Caco-2 (cell line): ENCODE results near the gene HES5. TPM values are rescaled to one million over a fixed set of nuclear protein-coding genes. Genes with fewer than 3 reads are reported as not detected.

Experiments
- BruUV-seq: library from RNA; stranded (reverse); fragments of 400-500 nt; replicated peaks from 2 replicates; lab custom pipeline; 2021; lab: Mats Ljungman, UMichigan
- CTCF ChIA-PET: fragments of 300-600 bp; sonication (Branson Sonifier 250); formaldehyde crosslinking; loops from one replicate; lab custom pipeline; 2022; ENCODE audit warnings: antibody characterized with exemption; lab: Charles Lee
- POLR2A ChIA-PET: fragments of 300-600 bp; sonication (Branson Sonifier 250); formaldehyde crosslinking; loops from one replicate; lab custom pipeline; 2022; ENCODE audit warnings: antibody characterized with exemption; lab: Charles Lee
- DNase-seq, 2 experiments: peaks; one replicate each; pipeline versions ENCODE4 v3.0.0 to v3.0.0-alpha.2; 2020 to 2022
- H3K27me3 ChIP-seq: replicated peaks from 2 replicates; pipeline ENCODE4 v1.6.0; 2011; ENCODE audit warnings: low read length; ENCODE audit not compliant: control insufficient read depth, insufficient read depth
- H3K36me3 ChIP-seq: 2 replicates; pipeline ENCODE4 v1.5.1; 2011; ENCODE audit warnings: low read length; ENCODE audit not compliant: control insufficient read depth, insufficient read depth
- H3K4me1 ChIP-seq: fragments of 250-450 bp; sonication (Bioruptor Pico); 2 replicates; pipeline ENCODE4 v1.5.1; 2020; ENCODE audit warnings: mild to moderate bottlenecking
- H3K4me3 ChIP-seq: 2 replicates; pipeline ENCODE4 v1.5.1; 2011; ENCODE audit warnings: low read depth, mild to moderate bottlenecking, control low read depth, low read length
- H3K9me3 ChIP-seq: fragments of 250-450 bp; sonication (Bioruptor Pico); 2 replicates; pipeline ENCODE4 v1.5.1; 2020; ENCODE audit warnings: mild to moderate bottlenecking, moderate library complexity
- H3K27ac Mint-ChIP-seq: one replicate; pipeline ENCODE4 v1.8.0; 2022; ENCODE audit warnings: mixed read lengths; ENCODE audit not compliant: unreplicated experiment
- H3K27me3 Mint-ChIP-seq: one replicate; pipeline ENCODE4 v1.8.0; 2022; ENCODE audit warnings: mixed read lengths; ENCODE audit not compliant: insufficient read depth, unreplicated experiment
- H3K36me3 Mint-ChIP-seq: one replicate; pipeline ENCODE4 v1.8.0; 2022; ENCODE audit warnings: mild to moderate bottlenecking, mixed read lengths; ENCODE audit not compliant: insufficient read depth, unreplicated experiment
- H3K4me1 Mint-ChIP-seq: one replicate; pipeline ENCODE4 v1.8.0; 2022; ENCODE audit warnings: low read depth, mixed read lengths; ENCODE audit not compliant: unreplicated experiment
- H3K4me3 Mint-ChIP-seq: one replicate; pipeline ENCODE4 v1.8.0; 2022; ENCODE audit warnings: mild to moderate bottlenecking, moderate library complexity, mixed read lengths; ENCODE audit not compliant: unreplicated experiment
- H3K9me3 Mint-ChIP-seq: one replicate; pipeline ENCODE4 v1.8.0; 2022; ENCODE audit warnings: mixed read lengths; ENCODE audit not compliant: unreplicated experiment
- intact Hi-C: fragments of 100-400 bp; cut with micrococcal nuclease; formaldehyde crosslinking; loops from one replicate; pipeline ENCODE4 v1.10.0; 2022; ENCODE audit not compliant: unreplicated experiment
- total RNA-seq: library from RNA; stranded (reverse); gene quantifications from 2 replicates; pipeline ENCODE4 v1.2.3, GENCODE V29; 2022
- TF ChIP-seq, protein P1 (sequence below), 2 experiments: fragments of 200-600 bp in 1 of 2; IDR thresholded peaks; 1 replicate in 1 of 2; 2 replicates in 1 of 2; pipeline versions ENCODE4 v1.5.1 to v1.8.0; 2011 to 2022; ENCODE audit warnings: antibody characterized with exemption in 1 of 2, control low read depth in 1 of 2, inconsistent platforms in 1 of 2, low read depth in 1 of 2, low read length in 1 of 2, mild to moderate bottlenecking in 1 of 2, moderate library complexity in 1 of 2; ENCODE audit not compliant: insufficient read depth in 1 of 2, severe bottlenecking in 1 of 2, unreplicated experiment in 1 of 2

Gene HES5
- total RNA-seq, 1 experiment from 2014 or later, result not detected

DNA sequence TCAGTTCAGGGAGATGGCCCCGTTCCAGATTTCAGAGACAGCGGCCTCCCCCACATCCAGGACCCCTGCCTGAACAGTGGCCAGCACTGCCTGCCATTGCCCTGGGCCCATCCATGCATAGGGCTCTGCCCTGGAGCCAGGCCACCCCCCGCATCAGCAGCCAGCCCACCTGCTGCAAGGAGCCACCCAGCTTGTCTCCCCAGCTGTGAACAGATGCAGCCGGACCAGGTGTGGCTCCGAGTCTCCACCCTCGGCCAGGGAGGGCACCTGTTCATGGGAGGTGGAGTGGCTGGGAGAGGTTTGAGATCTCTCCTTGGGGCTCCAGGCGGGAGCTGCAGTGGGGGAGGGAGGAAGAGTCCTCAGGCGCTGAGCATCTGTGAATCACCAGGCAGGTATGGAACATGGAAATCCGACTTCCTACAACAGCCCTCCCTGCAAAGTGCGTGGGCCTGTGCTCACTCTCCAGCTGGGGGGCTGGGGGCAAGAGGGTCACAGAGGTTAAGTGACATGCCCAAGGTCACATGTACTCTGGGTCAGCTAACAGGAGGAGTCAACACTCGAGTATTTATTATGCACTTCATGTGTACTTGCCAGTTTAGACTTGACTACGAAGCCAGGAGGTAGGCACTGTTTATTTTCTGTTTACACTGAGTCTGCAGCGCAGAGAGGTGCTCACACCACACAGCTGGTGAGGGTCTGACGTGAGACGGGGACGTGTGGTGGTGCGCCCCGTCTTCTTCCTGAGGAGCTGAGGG, 4.8 kb upstream of the HES5 start:
- no TSS peak for BruUV-seq
- intact Hi-C loops, result no loop called here
- Histone ChIP-seq H3K4me1 (no peaks in the 10 kb centered on the region), H3K4me3 (no peak overlapping the region), H3K9me3 (no peaks in the 10 kb centered on the region), H3K36me3 (no peaks in the 10 kb centered on the region), H3K27me3 (peaks cover 3% of the 10 kb centered on the region)
- ChIA-PET CTCF (interaction anchor here (0.6 kb wide), 1 partner anchor 51 kb away, joined by 5 read pairs; no protein-coding TSS in a partner anchor), POLR2A (interaction anchor here (0.7 kb wide), 1 partner anchor 9 kb away, joined by 4 read pairs; the partner anchor contains the start of gene PANK4)
- Mint-ChIP-seq H3K36me3 (no peaks in the 10 kb centered on the region), H3K27me3 (no peaks in the 10 kb centered on the region), H3K4me1 (no peaks in the 10 kb centered on the region), H3K9me3 (no peaks in the 10 kb centered on the region), H3K27ac (no peak overlapping the region), H3K4me3 (no peak overlapping the region)
- TF ChIP-seq, protein P1, sequence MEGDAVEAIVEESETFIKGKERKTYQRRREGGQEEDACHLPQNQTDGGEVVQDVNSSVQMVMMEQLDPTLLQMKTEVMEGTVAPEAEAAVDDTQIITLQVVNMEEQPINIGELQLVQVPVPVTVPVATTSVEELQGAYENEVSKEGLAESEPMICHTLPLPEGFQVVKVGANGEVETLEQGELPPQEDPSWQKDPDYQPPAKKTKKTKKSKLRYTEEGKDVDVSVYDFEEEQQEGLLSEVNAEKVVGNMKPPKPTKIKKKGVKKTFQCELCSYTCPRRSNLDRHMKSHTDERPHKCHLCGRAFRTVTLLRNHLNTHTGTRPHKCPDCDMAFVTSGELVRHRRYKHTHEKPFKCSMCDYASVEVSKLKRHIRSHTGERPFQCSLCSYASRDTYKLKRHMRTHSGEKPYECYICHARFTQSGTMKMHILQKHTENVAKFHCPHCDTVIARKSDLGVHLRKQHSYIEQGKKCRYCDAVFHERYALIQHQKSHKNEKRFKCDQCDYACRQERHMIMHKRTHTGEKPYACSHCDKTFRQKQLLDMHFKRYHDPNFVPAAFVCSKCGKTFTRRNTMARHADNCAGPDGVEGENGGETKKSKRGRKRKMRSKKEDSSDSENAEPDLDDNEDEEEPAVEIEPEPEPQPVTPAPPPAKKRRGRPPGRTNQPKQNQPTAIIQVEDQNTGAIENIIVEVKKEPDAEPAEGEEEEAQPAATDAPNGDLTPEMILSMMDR (IDR thresholded peaks at IDR 0.05; ENCODE audit: insufficient read depth in 1 of 2, low read depth in 1 of 2, low read length in 1 of 2, severe bottlenecking in 1 of 2, unreplicated experiment in 1 of 2), result no peak
- peak in 1 of 2 experiments; percentile 54 for DNase-seq

DNA sequence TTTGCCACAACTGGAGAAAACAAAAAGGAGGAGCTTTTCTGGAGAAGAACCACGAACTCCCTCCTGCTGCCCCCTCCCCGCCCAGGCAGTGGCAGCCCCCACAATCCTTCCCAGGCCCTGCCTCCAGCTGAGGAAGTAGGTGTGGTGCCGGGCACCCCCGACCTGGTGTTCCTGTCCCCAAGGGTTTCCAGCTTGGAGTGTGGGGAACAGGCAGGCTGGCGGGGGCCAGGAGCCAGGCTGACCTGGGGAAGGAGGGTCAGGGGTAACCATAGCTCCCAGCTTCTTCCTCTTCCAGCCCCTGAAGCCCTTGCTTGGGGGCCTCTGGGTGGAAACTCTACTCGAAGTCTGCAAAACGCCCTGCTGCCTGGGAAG, 4.2 kb upstream of the HES5 start:
- BruUV-seq, result no TSS peak
- ChIA-PET POLR2A (no interaction called here), CTCF (no interaction called here)
- Mint-ChIP-seq H3K9me3 (no peaks in the 10 kb centered on the region), H3K27me3 (no peaks in the 10 kb centered on the region), H3K4me1 (no peaks in the 10 kb centered on the region), H3K4me3 (no peak overlapping the region), H3K36me3 (no peaks in the 10 kb centered on the region), H3K27ac (no peak overlapping the region)
- no peak for DNase-seq
- peaks cover 3% of the 10 kb centered on the region for H3K27me3 ChIP-seq
- no peaks in the 10 kb centered on the region for H3K4me1 ChIP-seq
- H3K36me3 ChIP-seq, result no peaks in the 10 kb centered on the region
- H3K9me3 ChIP-seq, result no peaks in the 10 kb centered on the region
- H3K4me3 ChIP-seq, result no peak overlapping the region
- TF ChIP-seq, protein P1 (IDR thresholded peaks at IDR 0.05; ENCODE audit: insufficient read depth in 1 of 2, low read depth in 1 of 2, low read length in 1 of 2, severe bottlenecking in 1 of 2, unreplicated experiment in 1 of 2), result no peak
- intact Hi-C loops, result no loop called here

DNA sequence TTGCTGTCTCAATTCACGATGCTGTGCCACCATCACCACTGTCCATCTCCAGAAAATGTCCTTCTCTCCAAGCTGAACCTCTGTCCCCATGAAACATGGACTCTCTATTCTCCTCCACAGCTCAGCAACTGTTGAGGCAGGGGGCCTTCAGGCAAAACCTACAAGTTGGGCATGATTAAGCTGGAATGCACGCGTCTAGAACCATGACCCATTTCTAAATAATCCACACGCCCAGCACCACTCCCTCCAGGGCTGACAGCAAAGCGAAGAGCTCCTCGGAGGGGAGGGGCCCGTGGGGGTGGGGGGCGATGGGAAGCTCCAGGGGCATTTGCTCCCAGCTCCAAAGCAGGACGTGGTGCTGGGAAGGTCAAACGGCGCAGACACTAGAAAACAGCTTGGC, 3.3 kb upstream of the HES5 start:
- Mint-ChIP-seq H3K9me3 (no peaks in the 10 kb centered on the region), H3K36me3 (no peaks in the 10 kb centered on the region), H3K27ac (no peak overlapping the region), H3K27me3 (no peaks in the 10 kb centered on the region), H3K4me1 (no peaks in the 10 kb centered on the region), H3K4me3 (no peak overlapping the region)
- intact Hi-C loops, result no loop called here
- Histone ChIP-seq H3K4me3 (no peak overlapping the region), H3K27me3 (peaks cover 3% of the 10 kb centered on the region), H3K36me3 (no peaks in the 10 kb centered on the region), H3K9me3 (no peaks in the 10 kb centered on the region), H3K4me1 (no peaks in the 10 kb centered on the region)
- BruUV-seq, result no TSS peak
- ChIA-PET POLR2A (no interaction called here), CTCF (no interaction called here)
- TF ChIP-seq, protein P1 (IDR thresholded peaks at IDR 0.05; ENCODE audit: insufficient read depth in 1 of 2, low read depth in 1 of 2, low read length in 1 of 2, severe bottlenecking in 1 of 2, unreplicated experiment in 1 of 2), result no peak
- DNase-seq, result no peak
